H1 (cell line): ENCODE measurements around the gene CFAP100. TPM values are rescaled to one million over a fixed set of nuclear protein-coding genes. Genes with fewer than 3 reads are reported as not detected.

ENCODE experiments used
- CTCF ChIA-PET: fragments of 300-600 bp; sonication (Branson Sonifier 250); formaldehyde crosslinking; loops from one replicate; lab custom pipeline; 2021; ENCODE audit not compliant: partially characterized antibody; lab: Charles Lee
- POLR2A ChIA-PET: fragments of 300-600 bp; sonication (Branson Sonifier 250); formaldehyde crosslinking; loops from one replicate; lab custom pipeline; 2021; ENCODE audit warnings: inconsistent platforms; ENCODE audit not compliant: partially characterized antibody; lab: Charles Lee
- DNase-seq, 2 experiments: peaks; one replicate each; pipeline versions ENCODE4 v3.0.0 to v3.0.0-alpha.2; 2010 to 2022; ENCODE audit warnings: low spot score in 2 of 2, low read depth in 1 of 2, mixed read lengths in 1 of 2
- FAIRE-seq: peaks from 2 replicates; lab custom pipeline; 2011; peaks lifted over from hg19 to GRCh38; lab: Jason Lieb, UNC
- H2AFZ ChIP-seq: 2 replicates; pipeline ENCODE4 v1.8.1; 2012; ENCODE audit warnings: low read length, inconsistent platforms
- H2AK5ac ChIP-seq: 2 replicates; pipeline ENCODE4 v1.6.1; 2013; ENCODE audit warnings: low read depth, low read length
- H2BK120ac ChIP-seq: replicated peaks from 2 replicates; pipeline ENCODE3; 2013; ENCODE audit warnings: low read depth, low read length, inconsistent platforms
- H2BK12ac ChIP-seq: 2 replicates; pipeline ENCODE4 v1.6.1; 2013; ENCODE audit warnings: low read depth, low read length
- H2BK15ac ChIP-seq: 2 replicates; pipeline ENCODE4 v1.6.1; 2013; ENCODE audit warnings: low read length
- H2BK20ac ChIP-seq: 2 replicates; pipeline ENCODE4 v1.6.1; 2013; ENCODE audit warnings: low read length
- H2BK5ac ChIP-seq: 2 replicates; pipeline ENCODE4 v1.6.1; 2013; ENCODE audit warnings: low read depth, low read length
- H3K14ac ChIP-seq: 2 replicates; pipeline ENCODE4 v1.6.1; 2013; ENCODE audit warnings: inconsistent platforms; ENCODE audit not compliant: insufficient read length
- H3K18ac ChIP-seq: 2 replicates; pipeline ENCODE4 v1.6.1; 2013; ENCODE audit warnings: low read length; ENCODE audit errors: extremely low read depth
- H3K23ac ChIP-seq: 2 replicates; pipeline ENCODE4 v1.6.1; 2013; ENCODE audit warnings: inconsistent platforms; ENCODE audit not compliant: insufficient read length
- H3K23me2 ChIP-seq: 2 replicates; pipeline ENCODE4 v1.6.1; 2013; ENCODE audit warnings: low read depth, low read length
- H3K27ac ChIP-seq: 2 replicates; pipeline ENCODE4 v1.6.1; 2011; ENCODE audit warnings: low read depth, low read length, inconsistent platforms
- H3K27me3 ChIP-seq, 4 experiments: replicated peaks in 1 of 4; 1 replicate in 1 of 4; 2 replicates in 3 of 4; pipeline versions ENCODE4 v1.6.1 to v1.8.1; 2011 to 2013; ENCODE audit warnings: low read length in 3 of 4, mild to moderate bottlenecking in 3 of 4, inconsistent platforms in 2 of 4, mixed read lengths in 2 of 4, moderate library complexity in 1 of 4; ENCODE audit not compliant: control insufficient read depth in 3 of 4, insufficient read depth in 3 of 4; ENCODE audit errors: extremely low read depth in 1 of 4
- H3K36me3 ChIP-seq, 4 experiments: 2 replicates each; pipeline versions ENCODE4 v1.6.1 to v1.8.1; 2011 to 2013; ENCODE audit warnings: mild to moderate bottlenecking in 4 of 4, low read length in 3 of 4, moderate library complexity in 2 of 4, control low read depth in 1 of 4, inconsistent platforms in 1 of 4; ENCODE audit not compliant: insufficient read depth in 4 of 4, control insufficient read depth in 2 of 4
- H3K4ac ChIP-seq: replicated peaks from 2 replicates; pipeline ENCODE3; 2013; ENCODE audit warnings: low read length, low read depth, mixed read lengths, inconsistent platforms; ENCODE audit not compliant: insufficient read length
- H3K4me1 ChIP-seq, 4 experiments: replicated peaks in 1 of 4; 1 replicate in 1 of 4; 2 replicates in 3 of 4; pipeline versions ENCODE4 v1.6.1 to v1.8.1; 2011 to 2013; ENCODE audit warnings: low read length in 3 of 4, inconsistent platforms in 2 of 4, mixed read lengths in 1 of 4; ENCODE audit not compliant: insufficient read depth in 4 of 4, control insufficient read depth in 3 of 4
- H3K4me2 ChIP-seq, 2 experiments: 2 replicates each; pipeline versions ENCODE4 v1.6.1 to v1.8.1; 2011 to 2013; ENCODE audit warnings: low read depth in 2 of 2, low read length in 2 of 2, control low read depth in 1 of 2, inconsistent platforms in 1 of 2, mild to moderate bottlenecking in 1 of 2; ENCODE audit not compliant: insufficient read depth in 1 of 2
- H3K4me3 ChIP-seq, 4 experiments: fragments of 200-600, 300-600 bp in 1 of 4; sonication (generic), shearing (Covaris generic), sonication (Bioruptor Twin) in 1 of 4; 2 replicates each; pipeline versions ENCODE4 v1.5.1 to v1.8.1; 2011 to 2016; ENCODE audit warnings: low read length in 4 of 4, low read depth in 3 of 4, control low read depth in 2 of 4, inconsistent platforms in 2 of 4, mild to moderate bottlenecking in 2 of 4, mixed read lengths in 1 of 4, moderate library complexity in 1 of 4; ENCODE audit not compliant: insufficient read depth in 2 of 4; ENCODE audit errors: extremely low read depth in 1 of 4
- H3K56ac ChIP-seq: replicated peaks from 2 replicates; pipeline ENCODE3; 2013; ENCODE audit warnings: low read depth, mild to moderate bottlenecking, mixed read lengths, low read length, inconsistent platforms; ENCODE audit not compliant: insufficient read length
- H3K79me1 ChIP-seq: 2 replicates; pipeline ENCODE4 v1.6.1; 2013; ENCODE audit warnings: low read depth, low read length, control low read depth
- H3K79me2 ChIP-seq, 2 experiments: 2 replicates each; pipeline versions ENCODE4 v1.6.1 to v1.8.1; 2012 to 2013; ENCODE audit warnings: low read length in 2 of 2, mild to moderate bottlenecking in 2 of 2, inconsistent platforms in 1 of 2; ENCODE audit not compliant: insufficient read depth in 2 of 2, control insufficient read depth in 1 of 2
- H3K9ac ChIP-seq, 4 experiments: replicated peaks in 1 of 4; 1 replicate in 1 of 4; 2 replicates in 3 of 4; pipeline versions ENCODE4 v1.6.1 to v1.8.1; 2011 to 2013; ENCODE audit warnings: low read depth in 3 of 4, low read length in 3 of 4, control low read depth in 2 of 4, mild to moderate bottlenecking in 2 of 4, moderate library complexity in 2 of 4, inconsistent platforms in 1 of 4; ENCODE audit errors: extremely low read depth in 1 of 4
- H3K9me3 ChIP-seq, 2 experiments: 2 replicates each; pipeline versions ENCODE4 v1.6.1 to v1.8.1; 2012 to 2013; ENCODE audit warnings: mild to moderate bottlenecking in 2 of 2, moderate library complexity in 2 of 2, control low read depth in 1 of 2, inconsistent platforms in 1 of 2, low read depth in 1 of 2, low read length in 1 of 2, mixed read lengths in 1 of 2; ENCODE audit not compliant: insufficient read depth in 2 of 2
- H4K20me1 ChIP-seq, 2 experiments: replicated peaks in 1 of 2; 2 replicates each; pipeline versions ENCODE3 to v1.8.1; 2011 to 2013; ENCODE audit warnings: inconsistent platforms in 2 of 2, low read length in 2 of 2, mild to moderate bottlenecking in 1 of 2; ENCODE audit not compliant: insufficient read depth in 2 of 2, control insufficient read depth in 1 of 2
- H4K5ac ChIP-seq: 2 replicates; pipeline ENCODE4 v1.6.1; 2013; ENCODE audit warnings: low read length, low read depth, mixed read lengths, inconsistent platforms; ENCODE audit not compliant: insufficient read length
- H4K8ac ChIP-seq: 2 replicates; pipeline ENCODE4 v1.8.0; 2013; ENCODE audit warnings: mild to moderate bottlenecking, moderate library complexity, low read length, inconsistent platforms; ENCODE audit not compliant: insufficient read depth; ENCODE audit errors: extremely low read depth
- H4K91ac ChIP-seq: replicated peaks from 2 replicates; pipeline ENCODE3; 2013; ENCODE audit warnings: low read length, mixed read lengths, inconsistent platforms; ENCODE audit not compliant: insufficient read length
- ASH2L ChIP-seq: fragments of 200-600, 300-600 bp; sonication (generic); IDR thresholded peaks from one replicate; pipeline ENCODE4 v1.7.1; 2017; ENCODE audit warnings: low read length
- CBX8 ChIP-seq: fragments of 300-800, 300-1000 bp; sonication (generic); IDR thresholded peaks from 2 replicates; pipeline ENCODE4 v1.7.1; 2016; ENCODE audit warnings: low read depth, low read length, borderline replicate concordance
- GTF2F1 ChIP-seq: IDR thresholded peaks from 2 replicates; pipeline ENCODE4 v1.6.1; 2012; ENCODE audit warnings: low read depth, low read length, improper control_type of control experiment, borderline replicate concordance
- KDM5A ChIP-seq: fragments of 200-600 bp; IDR thresholded peaks from 2 replicates; pipeline ENCODE4 v1.7.1; 2012; ENCODE audit warnings: mild to moderate bottlenecking, low read length, inconsistent platforms, mixed read lengths
- NANOG ChIP-seq: IDR thresholded peaks from 2 replicates; pipeline ENCODE4 v1.6.1; 2011; ENCODE audit warnings: low read length, low read depth, mild to moderate bottlenecking, inconsistent platforms; ENCODE audit not compliant: insufficient read depth, poor library complexity, severe bottlenecking
- PHF8 ChIP-seq: fragments of 200-600 bp; sonication (generic); conservative IDR thresholded peaks from 2 replicates; pipeline ENCODE4 v1.7.1; 2012; ENCODE audit warnings: low read depth, mild to moderate bottlenecking, inconsistent platforms, low read length, moderate library complexity
- POLR2A ChIP-seq, 2 experiments: IDR thresholded peaks; 1 replicate in 1 of 2; 2 replicates in 1 of 2; pipeline ENCODE4 v1.6.1; 2011; ENCODE audit warnings: low read depth in 2 of 2, low read length in 2 of 2, mild to moderate bottlenecking in 2 of 2; ENCODE audit errors: control extremely low read depth in 1 of 2
- RAD21 ChIP-seq, 2 experiments: IDR thresholded peaks in 1 of 2; conservative IDR thresholded peaks in 1 of 2; 2 replicates each; pipeline ENCODE4 v1.6.1; 2011; ENCODE audit warnings: low read depth in 2 of 2, low read length in 2 of 2, improper control_type of control experiment in 1 of 2, inconsistent platforms in 1 of 2, mild to moderate bottlenecking in 1 of 2, moderate library complexity in 1 of 2
- SAP30 ChIP-seq: fragments of 300-600 bp; sonication (generic); IDR thresholded peaks from 2 replicates; pipeline ENCODE4 v1.7.1; 2012; ENCODE audit warnings: low read length, moderate library complexity, mild to moderate bottlenecking, inconsistent platforms; ENCODE audit not compliant: insufficient read depth, insufficient replicate concordance
- SRF ChIP-seq: IDR thresholded peaks from 2 replicates; pipeline ENCODE4 v1.6.1; 2011; ENCODE audit warnings: mild to moderate bottlenecking, low read depth, low read length, moderate library complexity
- WGBS, 2 experiments: shearing (Covaris generic) in 1 of 2; methylation state at CpG; one replicate each; pipeline versions ENCODE4 v1.1.6 to v1.1.7; 2013 to 2015; ENCODE audit warnings: low lambda C conversion rate in 2 of 2, mixed read lengths in 2 of 2, inconsistent platforms in 1 of 2, low coverage in 1 of 2, missing lambda C conversion rate in 1 of 2; ENCODE audit not compliant: insufficient replicate concordance in 2 of 2, insufficient coverage in 1 of 2, insufficient read length in 1 of 2; ENCODE audit errors: extremely low coverage in 1 of 2, missing lambda C conversion rate in 1 of 2; 5-methylcytosine and 5-hydroxymethylcytosine counted together
- polyA plus RNA-seq, 7 experiments: library from polyadenylated mRNA; depleted of rRNA in 3 of 7; stranded (reverse) in 5 of 7; unstranded in 2 of 7; fragments of >200 nt in 5 of 7; fragments of 200-250 nt in 2 of 7; gene quantifications; 1 replicate in 5 of 7; 2 replicates in 1 of 7; 4 replicates in 1 of 7; pipeline versions ENCODE4 v1.2.1 to v1.2.3, GENCODE V29; 2011 to 2013; ENCODE audit warnings: missing spikeins in 2 of 7, mixed read lengths in 2 of 7
- total RNA-seq: library from RNA; stranded (reverse); fragmentation: NEBNext Ultra II Directional; extraction: Animal tissue kit (Norgen Biotek cat#: 25700); gene quantifications from 2 replicates; pipeline ENCODE4 v1.2.1, GENCODE V29; 2021
- TF ChIP-seq, protein P1 (sequence below): IDR thresholded peaks from 2 replicates; pipeline ENCODE4 v1.6.1; 2011; ENCODE audit warnings: low read depth, mild to moderate bottlenecking, low read length; ENCODE audit not compliant: insufficient read depth
- TF ChIP-seq, protein P2 (sequence below): IDR thresholded peaks from 2 replicates; pipeline ENCODE4 v1.6.1; 2012; ENCODE audit warnings: inconsistent platforms

The CFAP100 gene
- total and polyA plus RNA-seq, 2 of the 8 experiments (the other 6 are each of a cell fraction or from before 2014, with no cell fraction given) = 0.17 TPM; not detected in 1

DNA sequence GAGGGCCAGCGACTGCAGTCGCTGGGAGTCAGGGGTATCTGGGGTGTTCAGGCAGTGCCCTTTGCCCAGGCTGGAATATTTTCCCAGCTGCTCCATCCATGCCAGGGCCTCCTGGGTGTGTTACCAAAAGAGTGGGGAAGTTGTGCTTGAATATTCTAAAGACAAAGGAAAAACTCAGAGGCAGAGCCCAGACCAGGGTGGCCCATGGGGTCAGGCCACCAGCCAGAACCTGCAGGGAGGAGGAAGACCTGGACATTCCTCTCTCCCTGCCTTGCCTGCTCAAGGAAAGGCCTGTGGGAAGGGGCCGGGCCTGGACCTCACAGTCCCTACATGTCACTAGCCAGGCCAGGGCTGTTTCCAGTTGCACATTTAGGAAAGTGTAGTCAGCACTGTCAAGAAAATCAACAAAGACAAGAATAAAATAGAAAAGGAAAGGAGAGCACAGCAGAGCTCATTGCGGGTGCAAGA is 21.5 kb upstream of the CFAP100 start:
- no peaks in the 10 kb centered on the region for H3K23me2 ChIP-seq
- no peak overlapping the region for H4K5ac ChIP-seq
- POLR2A ChIA-PET = no interaction called here
- H3K27me3 ChIP-seq = no peaks in the 10 kb centered on the region
- no peaks in the 10 kb centered on the region for H3K79me2 ChIP-seq
- no peak overlapping the region for H4K91ac ChIP-seq
- H4K8ac ChIP-seq = 0 out of 2 replicates have a peak overlapping the region, but pooled peaks have one; percentile 1
- H3K4ac ChIP-seq = no peak overlapping the region
- CTCF ChIA-PET = interaction anchor here (0.6 to 2.1 kb wide), 6 partner anchors 9 to 239 kb away, joined by 3 to 5 read pairs (median 4); no protein-coding TSS in a partner anchor
- peaks cover 0 to under 1% (median 0%) of the 10 kb centered on the region in 4 experiments; a peak in 1 of 7 replicates for H3K4me1 ChIP-seq
- no peak overlapping the region for H3K56ac ChIP-seq
- no peak overlapping the region for H2BK15ac ChIP-seq
- no peaks in the 10 kb centered on the region for H3K36me3 ChIP-seq
- H3K4me2 ChIP-seq = no peak overlapping the region
- no peak overlapping the region for H3K4me3 ChIP-seq
- H3K27ac ChIP-seq = no peak overlapping the region
- H3K9ac ChIP-seq = no peak overlapping the region
- H2BK120ac ChIP-seq = no peak overlapping the region
- H3K79me1 ChIP-seq = no peaks in the 10 kb centered on the region
- H3K18ac ChIP-seq = no peak overlapping the region
- no peak overlapping the region for H2AFZ ChIP-seq
- H2BK20ac ChIP-seq = no peak overlapping the region
- FAIRE-seq (no peak), DNase-seq (no peak)
- WGBS, 2 experiments = 97% methylated on average over 4 of the region's 4 CpGs; no CpG with 5 or more reads in 1 of the 2 experiments
- H4K20me1 ChIP-seq = no peaks in the 10 kb centered on the region
- H3K23ac ChIP-seq = no peak overlapping the region
- H2AK5ac ChIP-seq = no peak overlapping the region
- peaks cover 0 to 4% of the 10 kb centered on the region in 2 experiments; a peak in 1 of 4 replicates for H3K9me3 ChIP-seq
- H2BK12ac ChIP-seq = no peak overlapping the region
- H2BK5ac ChIP-seq = no peak overlapping the region
- H3K14ac ChIP-seq = no peak overlapping the region
- TF ChIP-seq ASH2L (no peak), KDM5A (no peak), CBX8 (no peak), SRF (no peak), NANOG (no peak), SAP30 (no peak), GTF2F1 (no peak), PHF8 (no peak), POLR2A (IDR thresholded peaks at IDR 0.05; ENCODE audit: control extremely low read depth in 1 of 2, low read depth in 2 of 2, low read length in 2 of 2) (no peak), RAD21 (IDR thresholded peaks at IDR 0.05 in 1 of 2, conservative IDR thresholded peaks at IDR 0.05 in 1 of 2; ENCODE audit: low read depth in 2 of 2, low read length in 2 of 2) (no peak)
- TF ChIP-seq, protein P1, sequence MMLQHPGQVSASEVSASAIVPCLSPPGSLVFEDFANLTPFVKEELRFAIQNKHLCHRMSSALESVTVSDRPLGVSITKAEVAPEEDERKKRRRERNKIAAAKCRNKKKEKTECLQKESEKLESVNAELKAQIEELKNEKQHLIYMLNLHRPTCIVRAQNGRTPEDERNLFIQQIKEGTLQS = no peak
- TF ChIP-seq, protein P2, sequence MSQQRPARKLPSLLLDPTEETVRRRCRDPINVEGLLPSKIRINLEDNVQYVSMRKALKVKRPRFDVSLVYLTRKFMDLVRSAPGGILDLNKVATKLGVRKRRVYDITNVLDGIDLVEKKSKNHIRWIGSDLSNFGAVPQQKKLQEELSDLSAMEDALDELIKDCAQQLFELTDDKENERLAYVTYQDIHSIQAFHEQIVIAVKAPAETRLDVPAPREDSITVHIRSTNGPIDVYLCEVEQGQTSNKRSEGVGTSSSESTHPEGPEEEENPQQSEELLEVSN = no peak
